HepG2 (cell line): ENCODE data around the gene GHRH. TPM values are rescaled to one million over a fixed set of nuclear protein-coding genes. Genes with fewer than 3 reads are reported as not detected.

Source experiments
- ARNTL ChIP-seq: sonication (generic); formaldehyde crosslinking; IDR thresholded peaks from 2 replicates; pipeline ENCODE4 v1.4.0; 2020; ENCODE audit warnings: mild to moderate bottlenecking, missing genetic modification reagents
- GPBP1L1 ChIP-seq: sonication (generic); formaldehyde crosslinking; IDR thresholded peaks from 2 replicates; pipeline ENCODE4 v1.5.0; 2020; ENCODE audit warnings: mild to moderate bottlenecking, missing genetic modification reagents
- MBD4 ChIP-seq: IDR thresholded peaks from 2 replicates; pipeline ENCODE4 v1.6.1; 2012; ENCODE audit warnings: low read length, inconsistent platforms, borderline replicate concordance
- NFRKB ChIP-seq: fragments of 450-650 bp; IDR thresholded peaks from 2 replicates; pipeline ENCODE4 v1.6.1; 2017
- RAD51 ChIP-seq: fragments of 450-650 bp; IDR thresholded peaks from 2 replicates; pipeline ENCODE4 v1.6.1; 2016; ENCODE audit warnings: borderline replicate concordance
- STAT5B ChIP-seq: sonication (generic); formaldehyde crosslinking; IDR thresholded peaks from 2 replicates; pipeline ENCODE4 v1.4.0; 2020; ENCODE audit warnings: missing genetic modification reagents
- TCF12 ChIP-seq, 2 experiments: fragments of 450-650 bp in 1 of 2; sonication (generic) in 1 of 2; formaldehyde crosslinking in 1 of 2; IDR thresholded peaks; 2 replicates each; pipeline versions ENCODE4 v1.6.1 to v1.8.0; 2017 to 2022; ENCODE audit warnings: antibody characterized with exemption in 1 of 2, mild to moderate bottlenecking in 1 of 2, missing genetic modification reagents in 1 of 2, moderate library complexity in 1 of 2
- ZBTB46 ChIP-seq: sonication (generic); formaldehyde crosslinking; IDR thresholded peaks from 2 replicates; pipeline ENCODE4 v1.4.0; 2020; ENCODE audit warnings: mild to moderate bottlenecking, missing genetic modification reagents, borderline replicate concordance
- ZFP1 ChIP-seq: IDR thresholded peaks from 2 replicates; pipeline ENCODE4 v1.6.1; 2016
- ZNF574 ChIP-seq: sonication (generic); formaldehyde crosslinking; IDR thresholded peaks from 2 replicates; pipeline ENCODE4 v1.4.0; 2020; ENCODE audit warnings: missing genetic modification reagents
- ZNF598 ChIP-seq: sonication (generic); formaldehyde crosslinking; IDR thresholded peaks from 2 replicates; pipeline ENCODE4 v1.5.1; 2020; ENCODE audit warnings: mild to moderate bottlenecking, missing genetic modification reagents, borderline replicate concordance
- ZNF609 ChIP-seq: sonication (generic); formaldehyde crosslinking; IDR thresholded peaks from 2 replicates; pipeline ENCODE4 v1.4.0; 2020; ENCODE audit warnings: mild to moderate bottlenecking, missing genetic modification reagents, borderline replicate concordance
- polyA plus RNA-seq, 8 experiments: library from polyadenylated mRNA; depleted of rRNA in 3 of 8; stranded (reverse) in 7 of 8; unstranded in 1 of 8; fragments of >200 nt; fragmentation: Illumina TruSeq in 4 of 8; extraction: Trizol in 4 of 8; gene quantifications; 2 replicates each; pipeline versions ENCODE4 v1.2.1 to v1.2.3, GENCODE V29; 2011 to 2016; ENCODE audit warnings: low read depth in 4 of 8, missing spikeins in 1 of 8, mixed read lengths in 1 of 8; ENCODE audit not compliant: insufficient read depth in 1 of 8
- total RNA-seq, 5 experiments: library from RNA; depleted of rRNA; stranded (reverse); fragments of >200 nt; fragmentation: Illumina TruSeq; extraction: Trizol; gene quantifications; 2 replicates each; pipeline ENCODE4 v1.2.3, GENCODE V29; 2016; ENCODE audit warnings: low read depth in 1 of 5
- TF ChIP-seq, protein P1 (sequence below): IDR thresholded peaks from 2 replicates; pipeline ENCODE4 v1.6.1; 2016; ENCODE audit warnings: low read depth, control low read depth
- TF ChIP-seq, protein P2 (sequence below): sonication (generic); formaldehyde crosslinking; IDR thresholded peaks from 2 replicates; pipeline ENCODE4 v1.4.0; 2020; ENCODE audit warnings: missing genetic modification reagents

The GHRH gene
- total and polyA plus RNA-seq, 2 of the 13 experiments (the other 11 are each of a cell fraction or from before 2014, with no cell fraction given) = not detected

GRCh38 chr20:37285664-37286374 is 24.2 kb upstream of the GHRH start (continued):
- TF ChIP-seq ARNTL (CRISPR knock-in tag) (peak; percentile 91), ZNF574 (peak; percentile 54), NFRKB (no peak), ZNF598 (CRISPR knock-in tag) (no peak), ZBTB46 (CRISPR knock-in tag) (no peak), GPBP1L1 (CRISPR knock-in tag) (no peak), ZFP1 (CRISPR knock-in tag) (peak; percentile 55; the same call in 1 of the 2 replicates), MBD4 (no peak), RAD51 (no peak), TCF12 (IDR thresholded peaks at IDR 0.05) (no peak), TCF12 (CRISPR knock-in tag; IDR thresholded peaks at IDR 0.05) (no peak), STAT5B (CRISPR knock-in tag) (no peak), ZNF609 (CRISPR knock-in tag) (0 out of 2 replicates have a peak, but pooled peaks have one; percentile 72)
- TF ChIP-seq, protein P1, sequence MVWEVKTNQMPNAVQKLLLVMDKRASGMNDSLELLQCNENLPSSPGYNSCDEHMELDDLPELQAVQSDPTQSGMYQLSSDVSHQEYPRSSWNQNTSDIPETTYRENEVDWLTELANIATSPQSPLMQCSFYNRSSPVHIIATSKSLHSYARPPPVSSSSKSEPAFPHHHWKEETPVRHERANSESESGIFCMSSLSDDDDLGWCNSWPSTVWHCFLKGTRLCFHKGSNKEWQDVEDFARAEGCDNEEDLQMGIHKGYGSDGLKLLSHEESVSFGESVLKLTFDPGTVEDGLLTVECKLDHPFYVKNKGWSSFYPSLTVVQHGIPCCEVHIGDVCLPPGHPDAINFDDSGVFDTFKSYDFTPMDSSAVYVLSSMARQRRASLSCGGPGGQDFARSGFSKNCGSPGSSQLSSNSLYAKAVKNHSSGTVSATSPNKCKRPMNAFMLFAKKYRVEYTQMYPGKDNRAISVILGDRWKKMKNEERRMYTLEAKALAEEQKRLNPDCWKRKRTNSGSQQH = peak; percentile 84; the same call in 1 of the 2 replicates
- TF ChIP-seq, protein P2, sequence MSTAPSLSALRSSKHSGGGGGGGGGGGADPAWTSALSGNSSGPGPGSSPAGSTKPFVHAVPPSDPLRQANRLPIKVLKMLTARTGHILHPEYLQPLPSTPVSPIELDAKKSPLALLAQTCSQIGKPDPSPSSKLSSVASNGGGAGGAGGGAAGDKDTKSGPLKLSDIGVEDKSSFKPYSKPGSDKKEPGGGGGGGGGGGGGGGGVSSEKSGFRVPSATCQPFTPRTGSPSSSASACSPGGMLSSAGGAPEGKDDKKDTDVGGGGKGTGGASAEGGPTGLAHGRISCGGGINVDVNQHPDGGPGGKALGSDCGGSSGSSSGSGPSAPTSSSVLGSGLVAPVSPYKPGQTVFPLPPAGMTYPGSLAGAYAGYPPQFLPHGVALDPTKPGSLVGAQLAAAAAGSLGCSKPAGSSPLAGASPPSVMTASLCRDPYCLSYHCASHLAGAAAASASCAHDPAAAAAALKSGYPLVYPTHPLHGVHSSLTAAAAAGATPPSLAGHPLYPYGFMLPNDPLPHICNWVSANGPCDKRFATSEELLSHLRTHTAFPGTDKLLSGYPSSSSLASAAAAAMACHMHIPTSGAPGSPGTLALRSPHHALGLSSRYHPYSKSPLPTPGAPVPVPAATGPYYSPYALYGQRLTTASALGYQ = 0 out of 2 replicates have a peak, but pooled peaks have one; percentile 38
